Right atrium auricular region (tissue), 2 donors: Measurements from ENCODE around the gene SERPINE1. TPM values are rescaled to one million over a fixed set of nuclear protein-coding genes. Genes with fewer than 3 reads are reported as not detected.

ENCODE experiments used
- DNase-seq: peaks from one replicate; pipeline ENCODE4 v3.0.0-alpha.2; 2019; ENCODE audit warnings: low spot score
- H3K27ac ChIP-seq, 2 donors: fragments of 200-600 bp; sonication (generic); 1 replicate in 1 of 2; 2 replicates in 1 of 2; pipeline ENCODE4 v1.5.1; 2016 to 2019
- H3K27me3 ChIP-seq, 2 donors: fragments of 200-600 bp; sonication (generic); one replicate each; pipeline versions ENCODE4 v1.5.1 to v1.6.0; 2017 to 2019
- H3K36me3 ChIP-seq: fragments of 200-600 bp; sonication (generic); one replicate; pipeline ENCODE4 v1.5.1; 2016
- H3K4me1 ChIP-seq, 2 donors: fragments of 200-600 bp; sonication (generic); one replicate each; pipeline versions ENCODE4 v1.5.1 to v1.6.0; 2017 to 2019
- H3K4me3 ChIP-seq, 2 donors: fragments of 200-600 bp; sonication (generic); 1 replicate in 1 of 2; 2 replicates in 1 of 2; pipeline ENCODE4 v1.5.1; 2017 to 2019; ENCODE audit warnings: mild to moderate bottlenecking in 1 of 2, moderate library complexity in 1 of 2
- H3K9me3 ChIP-seq, 2 donors: fragments of 200-600 bp; sonication (generic); one replicate each; pipeline ENCODE4 v1.5.1; 2019
- CTCF ChIP-seq, 2 donors: fragments of 200-600 bp; sonication (generic); IDR thresholded peaks; one replicate each; pipeline ENCODE4 v1.5.1; 2019; ENCODE audit warnings: antibody characterized with exemption in 2 of 2
- total RNA-seq, 2 donors: library from RNA; depleted of rRNA; stranded (reverse); fragments of >200 nt; gene quantifications; one replicate each; pipeline ENCODE4 v1.1.0, GENCODE V29; 2016

The SERPINE1 gene
- total RNA-seq, 2 donors from 2014 or later = 28.0 to 40.8 TPM

GRCh38 chr7:101163279-101164070, 36.6 kb downstream of the SERPINE1 start:
- peaks cover 24 to 49% of the 10 kb centered on the region in 2 donors for H3K27me3 ChIP-seq
- H3K36me3 ChIP-seq = peaks cover 12% of the 10 kb centered on the region
- DNase-seq = no peak
- H3K27ac ChIP-seq = no peak overlapping the region
- peaks cover 0 to 42% of the 10 kb centered on the region in 2 donors for H3K4me1 ChIP-seq
- H3K9me3 ChIP-seq = no peaks in the 10 kb centered on the region
- H3K4me3 ChIP-seq = peak overlapping the region; percentile 4 to 42
- TF ChIP-seq CTCF (IDR thresholded peaks at IDR 0.05) = no peak

- no peak for TF ChIP-seq CTCF (IDR thresholded peaks at IDR 0.05)
- peaks cover 30 to 52% of the 10 kb centered on the region in 2 donors for H3K27me3 ChIP-seq
Measured at GRCh38 chr7:101164071-101164840, 37.4 kb downstream of the SERPINE1 start.

GRCh38 chr7:101165075-101165957, 38.4 kb downstream of the SERPINE1 start, which contains the start of gene VGF:
Gene VGF (minus strand): TSS chr7:101165569. CDS start chr7:101164843, 726 bp downstream.
- Histone ChIP-seq H3K27me3 (peaks cover 34 to 52% of the 10 kb centered on the region in 2 donors), H3K4me1 (peaks cover 0 to 52% of the 10 kb centered on the region in 2 donors), H3K27ac (no peak within 1 kb of the TSS), H3K4me3 (peak within 1 kb of the TSS in 1 of 2 donors; percentile 42), H3K36me3 (peaks cover under 1% of the 10 kb centered on the region), H3K9me3 (no peaks in the 10 kb centered on the region)
- peak; percentile 90 for DNase-seq
- TF ChIP-seq CTCF (IDR thresholded peaks at IDR 0.05) = no peak

More at GRCh38 chr7:101164071-101164840, 37.4 kb downstream of the SERPINE1 start:
- no peak for DNase-seq
- Histone ChIP-seq H3K9me3 (no peaks in the 10 kb centered on the region), H3K4me3 (peak overlapping the region; percentile 4 to 42), H3K4me1 (peaks cover 0 to 43% of the 10 kb centered on the region in 2 donors), H3K27ac (no peak overlapping the region), H3K36me3 (peaks cover 8% of the 10 kb centered on the region)

- H3K4me3 ChIP-seq = peak overlapping the region in 1 of 2 donors; percentile 21
- H3K27ac ChIP-seq = no peak overlapping the region
- no peaks in the 10 kb centered on the region for H3K36me3 ChIP-seq
- DNase-seq = no peak
- no peak for TF ChIP-seq CTCF (IDR thresholded peaks at IDR 0.05)
- peaks cover 34 to 52% of the 10 kb centered on the region in 2 donors for H3K27me3 ChIP-seq
- no peaks in the 10 kb centered on the region for H3K9me3 ChIP-seq
- H3K4me1 ChIP-seq = peaks cover 0 to 52% of the 10 kb centered on the region in 2 donors
Measured at GRCh38 chr7:101165958-101166647, 39.2 kb downstream of the SERPINE1 start.

- Histone ChIP-seq H3K36me3 (no peaks in the 10 kb centered on the region), H3K4me3 (no peak overlapping the region), H3K27me3 (peaks cover 36 to 57% of the 10 kb centered on the region in 2 donors), H3K4me1 (peaks cover 0 to 52% of the 10 kb centered on the region in 2 donors), H3K9me3 (no peaks in the 10 kb centered on the region), H3K27ac (no peak overlapping the region)
- no peak for TF ChIP-seq CTCF (IDR thresholded peaks at IDR 0.05)
- DNase-seq = no peak
Measured at GRCh38 chr7:101166648-101166908, 39.7 kb downstream of the SERPINE1 start.
